Measurements from ENCODE around the gene PCGF3. TPM values are rescaled to one million over a fixed set of nuclear protein-coding genes. Genes with fewer than 3 reads are reported as not detected.
"Not testable (repeated sequence)": the region's sequence is repeated elsewhere in the genome, so short reads cannot be mapped to it uniquely, and the experiment has no call there.

PCGF3 gene
- polyA plus RNA-seq, 10 donors: 39.9 to 81.1 (median 52.4) TPM

GRCh38 chr4:761086-761485 is 55.5 kb downstream of the PCGF3 start:
- no peak for DNase-seq

GRCh38 chr4:761739-762138 is 56.1 kb downstream of the PCGF3 start:
- DNase-seq: no peak

- DNase-seq: no peak
Observed at GRCh38 chr4:762211-763190, 56.9 kb downstream of the PCGF3 start.

- DNase-seq: no peak
Observed at GRCh38 chr4:763191-763810, 57.7 kb downstream of the PCGF3 start.

- DNase-seq: no peak
Observed at GRCh38 chr4:763922-764321, 58.3 kb downstream of the PCGF3 start.

- DNase-seq: no peak
Observed at GRCh38 chr4:764405-765169, 59.0 kb downstream of the PCGF3 start.

- no peak for DNase-seq
Observed at GRCh38 chr4:766152-766515, 60.5 kb downstream of the PCGF3 start.

GRCh38 chr4:766559-767283 is 61.1 kb downstream of the PCGF3 start:
- no peak for DNase-seq

- no peak for DNase-seq
Observed at GRCh38 chr4:768076-768475, 62.4 kb downstream of the PCGF3 start.

- no peak for DNase-seq
Observed at GRCh38 chr4:768995-769394, 63.4 kb downstream of the PCGF3 start.

GRCh38 chr4:769511-769910 is 63.9 kb downstream of the PCGF3 start:
- DNase-seq: no peak

GRCh38 chr4:770022-770421 is 64.4 kb downstream of the PCGF3 start:
- no peak for DNase-seq

GRCh38 chr4:771464-771863 is 65.8 kb downstream of the PCGF3 start:
- no peak for DNase-seq

GRCh38 chr4:772118-772517 is 66.5 kb downstream of the PCGF3 start:
- no peak for DNase-seq

- DNase-seq: no peak
Observed at GRCh38 chr4:772776-773175, 67.1 kb downstream of the PCGF3 start.

- DNase-seq: no peak
Observed at GRCh38 chr4:773214-773613, 67.6 kb downstream of the PCGF3 start.

GRCh38 chr4:774419-775092 is 68.9 kb downstream of the PCGF3 start:
- DNase-seq: not testable (repeated sequence)

- DNase-seq: not testable (repeated sequence)
Observed at GRCh38 chr4:775485-775884, 69.9 kb downstream of the PCGF3 start.

- no peak for DNase-seq
Observed at GRCh38 chr4:776743-777441, 71.3 kb downstream of the PCGF3 start.

- no peak for DNase-seq
Observed at GRCh38 chr4:777520-778262, 72.1 kb downstream of the PCGF3 start.

All from muscle of back (tissue), 11 donors.